Measurements from ENCODE around the gene KCNS1.

The KCNS1 gene

DNA sequence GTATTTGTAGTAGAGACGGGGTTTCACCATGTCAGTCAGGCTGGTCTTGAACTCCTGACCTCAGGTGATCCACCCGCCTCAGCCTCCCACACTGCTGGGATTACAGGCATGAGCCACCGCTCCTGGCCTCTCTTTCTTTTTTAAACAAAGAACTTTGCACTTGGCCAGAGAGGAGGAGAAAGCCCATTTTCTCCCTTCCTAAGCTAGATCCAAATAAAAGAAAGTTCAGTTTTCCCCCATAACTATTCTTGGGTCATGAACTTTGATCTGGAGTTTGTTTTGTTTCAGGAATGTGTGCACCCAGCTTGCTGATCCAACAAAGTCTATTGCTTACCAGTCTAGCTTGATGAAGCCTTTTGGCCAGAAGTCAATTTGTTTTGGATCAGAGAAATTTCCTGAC, 23.4 kb downstream of the KCNS1 start:
- TF ChIP-seq CTCF (IDR thresholded peaks at IDR 0.05; ENCODE audit: low read depth, low read length) = no peak
- no peak overlapping the region for H3K4me3 ChIP-seq (ENCODE audit: low read depth, low read length)

- no peak for TF ChIP-seq CTCF (IDR thresholded peaks at IDR 0.05; ENCODE audit: low read depth, low read length)
- no peak overlapping the region for H3K4me3 ChIP-seq (ENCODE audit: low read depth, low read length)
Observed at GRCh38 chr20:45073221-45073620, 27.7 kb downstream of the KCNS1 start.

DNA sequence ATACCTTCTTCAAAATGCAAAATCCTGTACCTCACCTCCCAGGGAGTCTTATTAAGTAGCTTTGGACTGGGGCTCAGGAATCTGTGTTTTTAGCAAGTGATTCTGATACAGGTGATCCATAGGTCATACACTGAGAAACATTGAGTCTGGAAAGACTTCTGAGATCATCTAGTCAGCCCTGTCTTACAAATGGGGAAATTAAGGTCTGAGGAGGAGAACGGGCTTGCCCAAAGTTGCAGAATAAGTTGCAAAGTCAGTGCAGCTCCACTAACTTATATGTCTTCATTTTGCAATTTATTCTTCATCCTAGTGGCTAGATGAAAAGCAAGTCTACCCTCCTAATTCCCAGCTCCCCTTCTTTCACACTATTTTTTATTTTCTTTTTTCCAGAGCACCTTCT, 28.9 kb downstream of the KCNS1 start:
- no peak for TF ChIP-seq CTCF (IDR thresholded peaks at IDR 0.05; ENCODE audit: low read depth, low read length)
- H3K4me3 ChIP-seq (ENCODE audit: low read depth, low read length) = no peak overlapping the region

- no peak overlapping the region for H3K4me3 ChIP-seq (ENCODE audit: low read depth, low read length)
- no peak for TF ChIP-seq CTCF (IDR thresholded peaks at IDR 0.05; ENCODE audit: low read depth, low read length)
Observed at GRCh38 chr20:45070932-45071632, 29.8 kb downstream of the KCNS1 start.

DNA sequence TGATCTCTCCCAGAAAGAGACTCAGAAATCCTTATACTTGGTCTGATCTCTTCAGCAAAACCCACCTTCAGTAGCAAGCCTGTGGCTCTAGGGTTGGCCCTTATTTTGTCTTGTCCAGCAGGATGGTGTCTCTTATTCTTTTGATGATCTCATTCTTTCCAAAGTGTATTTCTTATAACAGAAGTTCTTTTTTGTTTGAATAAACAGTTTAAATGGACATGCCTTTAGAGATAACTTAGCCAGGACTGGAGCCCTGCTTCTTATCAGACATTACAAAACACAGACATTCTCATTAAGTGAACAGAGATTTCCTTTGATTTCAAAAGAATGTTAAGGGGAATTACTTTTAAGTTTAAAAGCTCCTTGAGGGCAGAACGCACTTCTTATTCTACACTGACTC, 31.7 kb downstream of the KCNS1 start:
- TF ChIP-seq CTCF (IDR thresholded peaks at IDR 0.05; ENCODE audit: low read depth, low read length) = no peak
- H3K4me3 ChIP-seq (ENCODE audit: low read depth, low read length) = no peak overlapping the region

DNA sequence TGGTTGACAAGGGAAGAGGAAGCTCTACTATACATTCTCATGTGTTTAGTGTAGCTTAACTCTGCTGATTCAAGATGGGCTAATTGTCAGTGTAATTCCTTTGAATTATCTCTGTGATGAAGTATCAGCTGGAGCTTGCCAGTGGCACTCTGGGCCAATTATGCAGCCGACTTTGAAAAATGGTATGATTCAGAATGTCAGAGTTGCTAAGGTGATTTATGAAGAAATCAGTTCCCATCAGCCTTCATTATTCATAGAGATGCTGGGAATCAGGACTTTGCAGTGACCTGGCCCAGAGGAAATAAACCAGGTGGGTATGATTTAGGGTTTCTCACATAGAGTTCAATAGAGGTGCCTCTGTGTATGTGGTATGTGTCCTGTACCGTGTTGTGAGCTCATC, 33.4 kb downstream of the KCNS1 start:
- TF ChIP-seq CTCF (IDR thresholded peaks at IDR 0.05; ENCODE audit: low read depth, low read length) = no peak
- no peak overlapping the region for H3K4me3 ChIP-seq (ENCODE audit: low read depth, low read length)

DNA sequence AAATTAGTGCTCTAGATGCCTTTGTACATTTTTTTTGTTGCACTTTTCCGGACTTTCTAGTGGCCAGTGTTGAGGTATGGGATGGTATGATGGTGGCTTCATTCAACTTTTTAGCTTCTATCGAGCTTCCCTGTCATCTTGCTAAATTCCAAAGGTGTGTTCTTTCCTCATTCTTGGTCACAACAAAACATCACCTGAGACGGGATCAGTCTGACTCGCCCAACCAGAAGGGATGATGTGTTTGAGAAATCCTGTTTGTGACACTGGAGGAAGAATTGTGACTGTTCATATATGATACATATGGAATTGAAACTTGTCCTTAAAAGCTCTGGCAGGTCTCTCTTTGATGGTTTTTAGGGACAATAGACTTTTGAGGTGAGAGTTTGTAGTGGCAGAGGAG, 33.8 kb downstream of the KCNS1 start:
- no peak overlapping the region for H3K4me3 ChIP-seq (ENCODE audit: low read depth, low read length)
- no peak for TF ChIP-seq CTCF (IDR thresholded peaks at IDR 0.05; ENCODE audit: low read depth, low read length)
